ENCODE results near the gene TJP2.

GRCh38 chr9:69222970-69223369 is 48.9 kb downstream of the TJP2 start:
- no peak for TF ChIP-seq CTCF (IDR thresholded peaks at IDR 0.05)
- no peak for TF ChIP-seq TEAD4 (CRISPR knock-in tag; IDR thresholded peaks at IDR 0.05)
- no peak for TF ChIP-seq E2F1 (CRISPR knock-in tag; IDR thresholded peaks at IDR 0.05)
- TF ChIP-seq, protein P1, sequence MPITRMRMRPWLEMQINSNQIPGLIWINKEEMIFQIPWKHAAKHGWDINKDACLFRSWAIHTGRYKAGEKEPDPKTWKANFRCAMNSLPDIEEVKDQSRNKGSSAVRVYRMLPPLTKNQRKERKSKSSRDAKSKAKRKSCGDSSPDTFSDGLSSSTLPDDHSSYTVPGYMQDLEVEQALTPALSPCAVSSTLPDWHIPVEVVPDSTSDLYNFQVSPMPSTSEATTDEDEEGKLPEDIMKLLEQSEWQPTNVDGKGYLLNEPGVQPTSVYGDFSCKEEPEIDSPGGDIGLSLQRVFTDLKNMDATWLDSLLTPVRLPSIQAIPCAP (CRISPR knock-in tag; IDR thresholded peaks at IDR 0.05), result no peak
- TF ChIP-seq ZBTB43 (CRISPR knock-in tag; IDR thresholded peaks at IDR 0.05), result no peak
- no peak for TF ChIP-seq IRF2 (CRISPR knock-in tag; IDR thresholded peaks at IDR 0.05; ENCODE audit: borderline replicate concordance, low read depth)
- TF ChIP-seq, protein P2, sequence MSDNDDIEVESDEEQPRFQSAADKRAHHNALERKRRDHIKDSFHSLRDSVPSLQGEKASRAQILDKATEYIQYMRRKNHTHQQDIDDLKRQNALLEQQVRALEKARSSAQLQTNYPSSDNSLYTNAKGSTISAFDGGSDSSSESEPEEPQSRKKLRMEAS (CRISPR knock-in tag; IDR thresholded peaks at IDR 0.05), result no peak
